Uterus (tissue), 2 donors: ENCODE results near the gene GATAD2A.

Experiments used
- POLR2A ChIP-seq, 2 donors: fragments of 450-650 bp; IDR thresholded peaks; one replicate each; pipeline ENCODE4 v1.6.1; 2016; ENCODE audit warnings: antibody characterized with exemption in 2 of 2, mild to moderate bottlenecking in 1 of 2, moderate library complexity in 1 of 2
- TF ChIP-seq, protein P1 (sequence below), 4 experiments: fragments of 200-600 bp in 2 of 4; fragments of 450-650 bp in 2 of 4; sonication (generic) in 2 of 4; IDR thresholded peaks; one replicate each; pipeline ENCODE4 v1.5.1; 2016 to 2019; ENCODE audit warnings: antibody characterized with exemption in 4 of 4, mild to moderate bottlenecking in 2 of 4, moderate library complexity in 1 of 4

DNA sequence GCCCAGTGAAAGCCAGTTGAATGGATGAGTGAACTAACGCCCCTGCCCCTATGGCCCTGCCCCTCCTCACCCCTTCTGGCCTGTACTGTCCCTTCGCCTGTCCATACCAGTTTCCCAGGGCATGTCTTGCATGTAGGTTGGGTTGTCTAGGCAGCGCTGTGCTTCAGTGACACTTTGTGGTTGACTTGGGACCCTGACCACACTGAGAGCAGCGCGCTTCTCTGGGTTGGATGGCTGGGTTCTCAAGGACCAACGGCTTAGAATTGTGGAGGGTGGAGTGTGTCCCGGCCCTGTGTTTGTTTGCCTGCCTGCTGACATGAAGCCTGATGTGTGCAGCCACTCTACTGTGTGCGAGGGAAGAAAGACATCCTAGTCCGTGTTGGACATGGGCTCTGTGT lies 15.8 kb downstream of the GATAD2A start:
- TF ChIP-seq, protein P1, sequence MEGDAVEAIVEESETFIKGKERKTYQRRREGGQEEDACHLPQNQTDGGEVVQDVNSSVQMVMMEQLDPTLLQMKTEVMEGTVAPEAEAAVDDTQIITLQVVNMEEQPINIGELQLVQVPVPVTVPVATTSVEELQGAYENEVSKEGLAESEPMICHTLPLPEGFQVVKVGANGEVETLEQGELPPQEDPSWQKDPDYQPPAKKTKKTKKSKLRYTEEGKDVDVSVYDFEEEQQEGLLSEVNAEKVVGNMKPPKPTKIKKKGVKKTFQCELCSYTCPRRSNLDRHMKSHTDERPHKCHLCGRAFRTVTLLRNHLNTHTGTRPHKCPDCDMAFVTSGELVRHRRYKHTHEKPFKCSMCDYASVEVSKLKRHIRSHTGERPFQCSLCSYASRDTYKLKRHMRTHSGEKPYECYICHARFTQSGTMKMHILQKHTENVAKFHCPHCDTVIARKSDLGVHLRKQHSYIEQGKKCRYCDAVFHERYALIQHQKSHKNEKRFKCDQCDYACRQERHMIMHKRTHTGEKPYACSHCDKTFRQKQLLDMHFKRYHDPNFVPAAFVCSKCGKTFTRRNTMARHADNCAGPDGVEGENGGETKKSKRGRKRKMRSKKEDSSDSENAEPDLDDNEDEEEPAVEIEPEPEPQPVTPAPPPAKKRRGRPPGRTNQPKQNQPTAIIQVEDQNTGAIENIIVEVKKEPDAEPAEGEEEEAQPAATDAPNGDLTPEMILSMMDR (IDR thresholded peaks at IDR 0.05) = no peak
- no peak for TF ChIP-seq POLR2A (IDR thresholded peaks at IDR 0.05)
